Urothelium cell line (cell line): ENCODE measurements around the gene F10.
"Not testable (repeated sequence)": the region's sequence is repeated elsewhere in the genome, so short reads cannot be mapped to it uniquely, and the experiment has no call there.

ENCODE experiments used
- DNase-seq: peaks from one replicate; pipeline ENCODE4 v3.0.0; 2011; ENCODE audit warnings: low spot score, mixed read lengths
- FAIRE-seq: peaks from 2 replicates; lab custom pipeline; 2011; peaks lifted over from hg19 to GRCh38; lab: Jason Lieb, UNC

F10 gene

DNA sequence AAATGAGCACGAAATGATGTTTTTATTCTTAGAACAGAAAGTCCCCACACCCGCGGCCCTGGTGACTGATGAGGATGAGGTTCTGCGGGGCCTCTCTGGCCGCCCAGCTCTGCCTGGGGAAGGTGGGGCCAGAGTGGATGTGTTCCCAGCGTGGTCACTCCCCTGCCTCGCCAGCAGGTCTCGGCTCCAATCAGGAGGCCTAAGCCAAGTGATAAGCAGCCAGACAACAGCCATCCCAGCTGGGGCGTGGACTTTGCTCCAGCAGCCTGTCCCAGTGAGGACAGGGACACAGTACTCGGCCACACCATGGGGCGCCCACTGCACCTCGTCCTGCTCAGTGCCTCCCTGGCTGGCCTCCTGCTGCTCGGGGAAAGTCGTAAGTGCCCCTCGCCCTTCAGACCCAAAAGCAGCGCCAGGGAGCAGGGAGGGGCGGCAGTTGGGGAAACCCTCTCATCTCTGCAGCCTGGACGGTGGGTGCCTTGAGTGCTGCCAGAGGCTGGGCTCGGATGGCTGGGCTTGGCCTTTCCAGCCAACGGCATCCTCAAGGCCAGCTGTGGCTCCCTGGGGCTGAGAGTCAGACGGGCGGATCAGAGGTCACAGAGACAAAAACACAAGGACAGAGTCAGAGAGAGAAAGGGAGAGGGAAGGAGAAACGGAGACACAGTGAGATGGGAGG is at the start of gene F10:
F10 (plus strand) TSS at position 250 of the 676 bp plus-strand sequence; CDS start at position 307, 57 bp downstream.
- no peak for DNase-seq

DNA sequence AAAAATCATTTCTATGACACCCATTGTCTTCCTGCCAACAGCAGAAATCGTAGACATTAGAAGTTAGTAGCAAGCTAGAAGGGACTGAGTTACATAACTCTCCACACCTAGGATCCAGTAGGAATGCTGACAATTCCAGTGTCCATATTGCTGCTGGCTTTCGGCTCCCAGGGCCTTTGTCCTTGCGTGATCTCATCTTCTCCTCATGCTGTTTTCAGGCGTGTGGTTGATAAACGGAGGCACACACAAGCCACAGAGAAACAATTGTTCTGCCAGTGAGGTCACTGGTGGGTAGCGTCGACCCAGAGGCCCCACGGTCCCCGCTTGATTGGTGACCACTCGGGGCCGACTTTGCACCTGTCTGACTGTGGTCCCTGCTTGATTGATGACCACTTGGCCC is 48.7 kb upstream of the F10 start:
- DNase-seq (no peak), FAIRE-seq (no peak)

More for the DNA sequence above, at the start of gene F10:
- no peak for FAIRE-seq

DNA sequence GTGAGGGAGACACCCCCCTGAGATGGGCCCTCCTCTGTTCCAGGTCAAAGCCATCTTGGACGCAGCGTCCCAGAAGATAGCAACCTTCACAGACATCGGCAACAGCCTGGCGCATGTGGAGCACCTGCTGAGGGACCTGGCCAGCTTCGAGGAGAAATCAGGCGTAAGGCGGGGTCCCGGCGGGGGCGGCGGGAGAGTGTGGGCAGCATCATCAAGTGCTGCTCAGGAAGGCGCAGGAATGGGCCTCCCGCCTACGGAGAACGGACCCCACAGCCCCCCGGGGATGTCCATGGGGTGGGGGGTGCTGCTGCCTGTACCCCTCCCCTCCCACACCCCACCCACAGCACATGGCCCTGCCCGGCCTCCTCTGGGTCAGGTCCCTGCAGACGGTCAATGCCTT is 48.2 kb upstream of the F10 start:
- DNase-seq, result no peak
- FAIRE-seq, result no peak

DNA sequence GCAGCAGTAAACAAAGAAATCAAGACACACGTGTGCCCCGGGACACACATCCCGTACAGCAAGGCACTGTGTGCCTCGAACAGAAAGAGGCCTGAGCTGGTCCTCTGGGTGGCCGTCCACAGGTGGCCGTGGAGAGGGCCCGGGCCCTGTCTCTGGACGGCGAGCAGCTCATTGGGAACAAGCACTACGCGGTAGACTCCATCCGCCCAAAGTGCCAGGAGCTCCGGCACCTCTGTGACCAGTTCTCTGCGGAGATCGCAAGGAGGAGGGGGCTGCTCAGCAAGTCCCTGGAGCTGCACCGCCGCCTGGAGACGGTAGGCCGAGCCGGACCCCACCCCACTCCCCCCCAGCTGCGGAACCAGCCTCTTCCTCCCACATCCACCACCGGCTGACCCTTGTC is 47.7 kb upstream of the F10 start:
- DNase-seq (no peak), FAIRE-seq (no peak)

DNA sequence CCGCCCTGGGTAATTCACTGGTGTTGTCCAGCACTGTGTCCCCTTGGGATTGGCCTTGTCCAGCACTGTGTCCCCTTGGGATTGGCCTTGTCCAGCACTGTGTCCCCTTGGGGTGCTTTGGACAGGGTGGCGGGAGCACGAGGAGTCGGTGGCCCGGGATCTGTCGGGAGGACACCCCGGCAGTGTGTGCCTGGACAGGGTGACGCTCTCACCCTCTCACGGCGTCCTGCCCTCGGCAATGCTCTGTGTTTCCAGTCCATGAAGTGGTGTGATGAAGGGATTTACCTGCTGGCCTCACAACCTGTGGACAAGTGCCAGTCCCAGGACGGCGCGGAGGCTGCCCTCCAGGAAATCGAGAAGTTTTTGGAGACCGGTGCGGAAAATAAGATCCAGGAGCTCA is 46.9 kb upstream of the F10 start:
- no peak for FAIRE-seq
- no peak for DNase-seq

DNA sequence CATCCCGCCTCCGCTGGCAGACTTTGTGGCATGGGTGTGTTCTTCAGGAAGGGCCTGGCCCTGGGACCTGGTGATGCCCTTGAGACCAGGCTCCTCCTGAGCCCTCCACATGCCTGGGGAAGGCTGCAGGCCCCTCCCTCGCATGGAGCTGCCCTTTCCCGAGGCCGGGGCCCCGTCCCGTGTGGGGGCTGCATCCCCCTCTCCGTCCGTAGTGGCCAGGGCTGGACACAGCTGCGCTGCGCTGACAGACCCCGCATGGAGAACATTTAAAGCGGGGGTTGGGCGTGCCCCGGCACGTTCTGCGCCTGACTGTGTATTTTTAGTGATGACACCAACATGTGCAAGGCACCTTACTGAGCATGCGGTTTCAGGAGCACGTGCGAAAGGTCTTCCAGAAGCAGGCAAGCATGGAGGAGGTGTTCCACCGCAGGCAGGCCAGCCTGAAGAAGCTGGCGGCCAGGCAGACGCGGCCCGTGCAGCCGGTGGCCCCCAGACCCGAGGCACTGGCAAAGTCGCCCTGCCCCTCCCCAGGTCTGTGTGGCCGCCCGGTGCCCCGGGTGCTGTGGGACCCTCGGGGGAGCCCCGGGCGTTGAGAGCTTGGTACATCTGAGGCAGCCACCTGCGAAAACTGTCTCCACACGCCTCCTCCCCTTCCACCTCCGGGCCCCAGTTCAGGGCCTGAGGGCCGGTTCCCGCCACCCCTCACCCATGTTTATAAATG is 45.8 kb upstream of the F10 start:
- DNase-seq (no peak), FAIRE-seq (peak; percentile 9)

DNA sequence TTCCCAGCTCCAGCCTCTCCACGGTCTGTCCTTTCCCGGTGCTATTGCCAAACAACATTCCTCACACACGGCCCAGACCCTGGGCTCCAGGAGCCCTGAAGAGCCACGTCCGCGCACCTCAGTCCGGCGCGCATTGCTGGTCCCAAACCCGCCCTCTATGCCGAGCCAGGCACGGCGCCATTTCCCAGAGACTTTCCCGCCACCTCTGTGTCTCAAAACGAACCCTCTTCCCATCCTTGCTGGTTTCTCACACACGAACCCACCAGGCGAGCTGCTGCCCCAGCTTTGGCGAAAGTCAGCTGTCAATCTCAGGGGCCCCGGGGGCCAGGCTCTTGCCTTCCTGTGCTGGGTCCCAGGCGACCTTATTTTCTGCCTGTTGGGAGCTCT is 45.0 kb upstream of the F10 start:
- no peak for FAIRE-seq
- DNase-seq, result no peak

DNA sequence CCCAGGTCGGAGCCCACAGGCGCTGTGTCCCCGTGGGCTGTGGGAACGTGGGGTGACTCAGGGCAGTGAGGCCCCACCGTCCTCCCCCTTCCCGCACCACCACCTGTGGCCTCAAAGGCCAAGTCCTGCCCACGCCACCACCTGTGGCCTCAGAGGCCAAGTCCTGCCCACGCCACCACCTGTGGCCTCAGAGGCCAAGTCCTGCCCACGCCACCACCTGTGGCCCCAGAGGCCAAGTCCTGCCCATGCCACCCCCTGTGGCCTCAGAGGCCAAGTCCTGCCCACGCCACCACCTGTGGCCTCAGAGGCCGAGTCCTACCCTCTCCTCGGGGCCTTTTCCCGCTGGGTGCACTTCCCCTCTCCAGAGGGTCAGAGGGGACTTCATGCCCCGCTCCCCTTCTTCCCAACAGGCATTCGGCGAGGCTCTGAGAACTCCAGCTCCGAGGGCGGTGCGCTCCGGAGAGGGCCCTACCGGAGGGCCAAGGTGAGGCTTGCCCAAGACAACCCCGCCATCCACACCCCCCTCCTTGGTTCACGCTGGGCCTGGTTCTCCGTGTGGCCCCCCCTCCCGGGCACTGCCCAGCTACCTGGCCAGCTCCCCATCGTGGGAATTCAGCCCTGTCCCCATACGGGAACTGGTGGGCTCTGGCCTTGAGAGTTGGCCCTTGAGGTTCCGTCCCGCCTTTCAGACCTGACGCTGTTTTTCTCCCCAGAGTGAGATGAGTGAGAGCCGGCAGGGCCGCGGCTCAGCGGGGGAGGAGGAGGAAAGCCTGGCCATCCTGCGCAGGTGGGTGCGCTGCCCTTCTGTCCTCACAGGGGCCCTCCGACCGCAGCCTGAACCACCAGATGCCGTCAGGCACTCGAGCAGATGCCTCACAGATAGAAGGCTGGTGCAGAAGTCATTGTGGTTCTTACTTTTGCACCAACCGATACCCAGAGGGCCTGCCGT is 44.4 kb upstream of the F10 start:
- FAIRE-seq, result no peak
- DNase-seq, result no peak

DNA sequence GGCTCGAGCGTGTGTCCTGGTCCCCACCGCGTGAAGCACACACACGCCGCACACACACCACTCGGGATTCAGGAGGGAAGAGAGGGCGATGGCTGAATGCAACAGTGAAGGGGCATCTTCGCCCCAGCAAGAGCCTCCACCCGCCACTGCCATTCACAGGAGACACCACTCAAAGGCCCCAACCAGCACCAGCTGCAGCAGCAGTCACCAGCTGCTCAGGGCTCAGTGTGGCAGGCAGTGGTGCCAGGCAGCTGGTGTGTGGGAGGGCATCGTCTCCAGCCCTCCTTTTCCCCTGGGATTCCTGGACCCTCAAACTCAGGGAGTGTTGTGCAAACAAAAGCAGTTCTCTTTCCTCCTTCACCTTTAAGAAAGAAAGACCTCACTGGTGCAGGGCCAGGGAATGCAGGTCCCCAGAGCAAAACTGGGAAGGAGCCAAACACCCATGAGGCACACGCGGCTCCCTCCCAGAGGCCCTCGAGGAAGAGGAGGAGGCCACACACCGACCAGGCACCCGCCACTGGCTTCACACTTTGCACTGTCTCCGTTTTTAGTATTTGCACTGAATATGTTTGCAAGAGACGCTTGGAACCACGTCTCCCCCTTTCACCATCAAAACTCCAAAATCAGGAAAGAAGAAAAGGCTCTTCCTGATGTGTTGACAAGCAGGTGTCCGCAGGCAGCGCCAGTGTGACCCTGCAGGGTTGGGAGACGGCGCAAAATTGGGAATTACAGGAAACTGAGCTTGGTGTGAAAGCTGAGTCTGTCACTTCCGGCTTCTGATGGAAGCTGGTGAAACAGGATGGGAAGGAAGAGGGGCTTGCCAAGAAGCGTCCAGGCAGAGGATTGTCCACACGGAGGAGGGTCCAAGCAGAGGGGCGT is 43.5 kb upstream of the F10 start:
- FAIRE-seq (peak; percentile 68), DNase-seq (no peak)

DNA sequence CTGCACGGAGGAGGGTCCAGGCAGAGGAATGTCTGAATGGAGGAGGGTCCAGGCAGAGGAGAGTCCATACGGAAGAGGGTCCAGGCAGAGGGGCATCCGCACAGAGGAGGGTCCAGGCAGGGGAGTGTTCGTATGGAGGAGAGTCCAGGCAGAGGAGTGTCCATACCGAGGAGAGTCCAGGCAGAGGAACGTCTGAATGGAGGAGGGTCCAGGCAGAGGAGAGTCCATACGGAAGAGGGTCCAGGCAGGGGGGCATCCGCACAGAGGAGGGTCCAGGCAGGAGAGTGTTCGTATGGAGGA is 42.9 kb upstream of the F10 start:
- not testable (repeated sequence) for DNase-seq, FAIRE-seq

DNA sequence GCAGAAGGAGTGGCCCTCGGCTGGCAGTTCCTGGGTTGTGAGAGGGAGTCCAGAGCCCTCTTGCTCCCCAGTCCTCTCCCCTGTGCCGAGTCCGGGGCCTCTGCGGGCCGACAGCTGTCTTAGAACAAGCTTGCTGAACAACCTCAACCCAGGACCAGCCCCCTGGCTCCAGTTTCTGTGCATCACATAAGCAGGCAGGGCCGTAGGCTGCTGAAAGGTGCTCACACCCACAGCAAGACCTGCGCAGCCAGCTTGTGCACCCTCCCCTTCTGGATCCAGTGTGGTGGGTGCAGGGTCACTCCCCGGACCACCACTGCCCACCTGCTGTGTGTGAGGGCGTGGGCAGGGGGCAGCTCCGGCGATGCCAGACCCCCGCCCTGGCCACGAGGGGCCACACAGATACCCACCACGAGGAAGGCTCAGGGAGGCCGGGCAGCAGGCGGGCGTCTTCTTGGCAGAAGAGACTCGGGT is 42.2 kb upstream of the F10 start:
- no peak for FAIRE-seq
- no peak for DNase-seq

DNA sequence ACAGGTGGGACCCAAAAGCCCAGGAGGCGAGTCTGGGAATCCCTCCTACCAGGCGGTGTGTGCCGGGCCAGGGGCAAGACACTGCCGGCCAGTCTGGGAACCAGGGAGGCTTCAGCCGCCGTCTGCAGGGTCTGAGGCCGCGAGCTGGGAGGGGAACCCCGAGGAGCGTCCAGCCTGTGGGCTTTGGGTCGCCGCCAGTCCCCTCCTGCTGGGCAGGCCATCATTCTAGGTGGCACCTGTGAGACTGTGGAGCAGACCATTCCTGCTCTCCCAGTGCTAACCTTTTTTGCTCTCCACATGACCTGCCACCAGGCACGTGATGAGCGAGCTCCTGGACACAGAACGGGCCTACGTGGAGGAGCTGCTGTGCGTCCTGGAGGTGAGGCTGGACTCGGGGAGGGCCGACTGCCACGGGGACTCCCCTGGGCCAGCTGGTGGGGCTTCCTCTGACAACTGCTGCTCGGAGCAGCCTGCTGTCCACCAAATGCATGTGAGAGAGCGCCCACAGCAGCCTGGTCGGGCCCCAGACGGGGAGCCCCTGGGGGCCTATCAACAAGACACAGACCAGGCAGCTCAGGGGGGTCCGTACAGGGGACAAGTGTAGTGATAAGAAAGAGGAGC is 41.6 kb upstream of the F10 start:
- no peak for FAIRE-seq
- no peak for DNase-seq

DNA sequence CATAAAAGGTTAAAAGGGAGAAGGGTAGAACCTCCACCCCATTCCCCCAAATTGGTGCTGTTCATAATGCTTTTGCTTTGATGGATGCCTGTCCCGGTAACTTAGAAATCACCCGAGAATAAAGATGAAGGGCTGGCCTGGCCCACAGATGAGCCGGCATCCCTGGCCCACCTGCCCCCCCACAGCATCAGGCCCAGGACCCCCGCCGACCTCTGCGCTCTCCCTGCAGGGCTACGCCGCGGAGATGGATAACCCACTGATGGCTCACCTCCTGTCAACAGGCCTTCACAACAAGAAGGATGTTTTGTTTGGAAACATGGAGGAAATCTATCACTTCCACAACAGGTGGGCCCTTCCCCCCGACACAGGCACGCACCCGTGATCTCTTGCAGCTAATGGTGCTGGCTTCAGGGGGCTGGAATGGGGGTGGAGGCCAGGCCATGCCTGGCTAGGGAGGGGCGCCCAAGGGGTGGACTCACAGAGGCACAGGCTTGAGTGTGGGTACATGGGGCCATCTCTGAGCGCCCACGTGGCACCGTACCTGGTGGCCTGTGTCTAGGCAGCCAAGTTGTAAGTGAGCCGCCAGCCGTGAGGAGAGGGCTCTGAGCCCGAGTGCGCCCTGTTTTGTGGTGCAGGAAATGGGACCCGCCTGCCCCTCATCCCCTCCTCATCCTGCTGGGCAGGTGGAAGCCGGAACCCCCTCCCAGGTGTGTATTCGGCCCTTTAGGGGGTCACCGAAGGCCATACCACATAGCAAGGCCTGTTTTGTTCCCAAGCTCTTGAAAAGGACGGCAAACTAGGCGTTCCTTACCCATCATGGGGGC is 40.2 kb upstream of the F10 start:
- no peak for DNase-seq
- no peak for FAIRE-seq

DNA sequence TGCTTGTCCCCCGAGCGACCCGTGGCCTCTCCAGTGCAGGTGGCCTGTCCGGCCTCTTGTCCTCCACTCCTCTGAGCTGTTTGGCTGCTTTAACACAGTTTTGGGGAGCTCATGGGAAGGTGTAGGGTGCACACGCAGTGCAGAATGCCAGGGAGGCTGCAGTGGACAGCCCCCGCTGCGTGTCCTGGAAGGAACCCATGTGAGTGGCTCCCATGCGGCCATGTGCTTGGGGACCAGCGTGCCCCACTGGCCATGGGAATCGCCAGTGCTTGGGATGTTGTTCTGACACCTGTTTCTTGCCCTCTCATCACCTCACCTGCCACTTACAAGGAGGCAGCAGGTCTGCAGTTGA is 39.6 kb upstream of the F10 start:
- DNase-seq (no peak), FAIRE-seq (no peak)

DNA sequence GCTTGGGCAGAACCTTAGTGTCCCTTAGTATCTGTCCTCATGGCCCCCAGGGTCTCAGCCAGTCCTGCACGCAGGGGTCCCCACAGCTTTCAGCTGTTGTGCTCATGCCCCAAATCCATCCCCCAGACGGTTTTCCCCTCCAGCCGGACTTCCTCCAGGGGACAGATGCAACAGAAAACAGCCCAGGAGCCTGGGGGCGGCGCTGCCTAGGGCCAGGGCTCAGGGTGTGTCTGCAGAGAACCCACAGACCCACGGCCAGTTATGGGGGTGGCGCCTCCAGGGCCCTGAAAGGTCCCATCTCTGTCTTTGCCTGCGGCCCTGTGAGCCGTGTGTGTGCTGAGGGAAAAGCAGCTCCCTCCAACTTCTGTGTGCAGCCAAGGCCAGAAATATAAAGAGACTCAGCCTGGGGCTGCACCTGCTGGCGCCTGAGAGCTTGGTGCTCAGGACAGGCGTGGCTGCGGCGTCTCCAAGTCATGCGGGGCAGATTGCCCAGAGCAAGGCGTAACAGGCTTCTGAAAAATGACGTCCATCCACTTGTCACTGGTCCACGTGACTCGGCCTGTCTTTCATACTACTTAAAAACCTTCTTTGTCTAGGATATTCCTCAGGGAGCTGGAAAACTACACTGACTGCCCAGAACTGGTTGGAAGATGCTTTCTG is 39.1 kb upstream of the F10 start:
- FAIRE-seq (no peak), DNase-seq (no peak)

DNA sequence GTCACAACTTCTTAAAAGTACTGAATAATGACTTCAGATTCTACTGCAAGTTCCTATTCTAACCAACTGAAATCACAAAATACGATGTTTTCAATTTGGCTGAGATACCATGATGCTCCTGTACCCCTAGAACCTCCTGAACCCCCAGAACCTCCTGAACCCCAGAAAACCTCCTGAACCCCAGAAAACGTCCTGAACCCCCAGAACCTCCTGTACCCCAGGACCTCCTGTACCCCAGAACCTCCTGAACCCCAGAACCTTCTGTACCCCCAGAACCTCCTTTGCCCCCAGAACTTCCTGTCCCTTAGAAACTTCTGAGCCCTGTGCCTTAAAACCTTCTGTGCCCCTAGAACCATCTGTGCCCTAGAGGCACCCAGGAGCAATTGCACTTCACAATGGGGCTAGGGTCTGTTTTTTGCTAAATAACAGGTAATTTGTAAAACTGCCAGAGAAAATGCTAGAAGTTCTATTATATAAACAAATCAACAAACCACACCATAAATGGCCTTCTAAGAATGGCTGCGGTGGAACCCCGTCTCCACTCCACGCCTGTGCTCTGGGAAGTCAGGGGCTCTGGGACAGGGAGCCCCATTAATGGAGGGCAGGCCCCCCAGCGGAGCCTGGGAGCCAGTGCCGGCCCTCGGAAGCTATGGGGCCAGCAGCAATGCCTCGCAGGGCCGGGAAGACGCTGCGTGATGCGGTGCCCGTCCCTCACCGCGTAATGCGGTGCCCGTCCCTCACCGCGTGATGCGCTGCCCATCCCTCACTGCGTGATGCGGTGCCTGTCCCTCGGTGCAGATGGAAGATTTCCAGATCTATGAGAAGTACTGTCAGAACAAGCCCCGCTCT is 38.3 kb upstream of the F10 start:
- FAIRE-seq (peak; percentile 37), DNase-seq (no peak)

DNA sequence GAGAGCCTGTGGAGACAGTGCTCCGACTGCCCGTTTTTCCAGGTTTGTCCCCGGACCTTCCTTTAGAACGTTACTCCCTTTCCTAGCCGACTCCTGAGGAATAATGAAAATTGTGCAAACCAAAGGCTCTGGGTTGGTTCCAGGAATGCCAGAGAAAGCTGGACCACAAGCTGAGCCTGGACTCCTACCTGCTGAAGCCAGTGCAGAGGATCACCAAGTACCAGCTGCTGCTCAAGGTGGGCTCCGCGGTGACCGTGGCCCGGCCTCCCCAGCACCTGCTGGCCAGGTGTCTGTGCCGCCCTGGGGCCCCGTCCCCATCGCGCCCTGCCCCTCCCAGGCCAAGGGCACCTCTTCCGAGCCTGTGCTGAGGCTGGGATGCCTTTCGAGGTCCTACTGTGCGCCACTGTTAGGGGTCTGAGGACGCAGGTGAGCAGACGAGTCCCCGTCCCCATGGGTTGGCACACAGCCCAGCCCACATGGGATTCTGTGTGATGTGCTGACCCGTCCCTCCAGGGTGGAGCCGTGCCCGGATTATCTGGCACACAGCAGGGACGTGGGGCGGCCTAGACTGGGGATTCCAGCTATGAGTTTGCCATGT is 37.6 kb upstream of the F10 start:
- peak; percentile 27 for FAIRE-seq

More for the DNA sequence above, 37.6 kb upstream of the F10 start:
- no peak for DNase-seq
